ENCODE results near the gene PPP6R2.

DNA sequence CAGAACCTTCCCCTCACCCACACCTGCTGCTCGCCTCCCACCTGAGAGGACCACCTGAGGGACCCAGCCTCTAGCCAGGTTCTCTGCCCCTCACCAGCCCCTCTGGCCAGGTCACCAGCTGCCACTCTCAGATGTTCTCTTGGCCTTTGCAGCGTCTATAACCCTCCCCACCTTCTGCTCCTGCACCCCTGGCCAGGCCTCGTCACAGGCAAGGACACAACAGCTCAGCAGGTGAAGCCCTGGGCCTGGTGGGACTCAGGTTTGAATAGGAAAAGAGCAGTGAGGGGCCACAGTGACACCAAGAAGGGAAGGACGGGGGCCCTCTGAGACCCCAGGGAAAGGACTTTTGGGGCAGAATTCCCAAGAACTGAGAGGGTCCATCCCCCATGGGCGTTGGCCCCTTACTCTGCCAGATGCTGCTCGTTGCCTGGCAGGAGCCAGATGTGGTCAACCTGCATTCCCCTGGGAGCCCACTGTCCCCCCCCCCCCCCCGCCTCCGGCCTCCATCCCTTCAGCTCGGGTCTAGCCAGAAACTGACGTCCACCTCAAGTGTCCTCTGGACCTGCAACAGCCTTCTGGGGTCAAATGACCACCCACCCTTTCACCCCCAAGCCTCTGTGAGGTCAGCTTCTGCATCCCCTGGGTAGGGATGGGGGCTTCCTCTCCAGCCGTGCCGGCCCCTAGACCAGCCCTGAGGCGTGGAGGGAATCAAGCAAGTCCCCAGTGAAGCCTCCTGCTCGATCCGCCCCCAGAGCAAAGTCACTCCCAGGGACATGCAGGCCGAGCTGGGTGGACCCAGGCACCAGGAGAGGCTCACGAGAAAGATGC lies 103.0 kb downstream of the PPP6R2 start:
- TF ChIP-seq, protein P1, sequence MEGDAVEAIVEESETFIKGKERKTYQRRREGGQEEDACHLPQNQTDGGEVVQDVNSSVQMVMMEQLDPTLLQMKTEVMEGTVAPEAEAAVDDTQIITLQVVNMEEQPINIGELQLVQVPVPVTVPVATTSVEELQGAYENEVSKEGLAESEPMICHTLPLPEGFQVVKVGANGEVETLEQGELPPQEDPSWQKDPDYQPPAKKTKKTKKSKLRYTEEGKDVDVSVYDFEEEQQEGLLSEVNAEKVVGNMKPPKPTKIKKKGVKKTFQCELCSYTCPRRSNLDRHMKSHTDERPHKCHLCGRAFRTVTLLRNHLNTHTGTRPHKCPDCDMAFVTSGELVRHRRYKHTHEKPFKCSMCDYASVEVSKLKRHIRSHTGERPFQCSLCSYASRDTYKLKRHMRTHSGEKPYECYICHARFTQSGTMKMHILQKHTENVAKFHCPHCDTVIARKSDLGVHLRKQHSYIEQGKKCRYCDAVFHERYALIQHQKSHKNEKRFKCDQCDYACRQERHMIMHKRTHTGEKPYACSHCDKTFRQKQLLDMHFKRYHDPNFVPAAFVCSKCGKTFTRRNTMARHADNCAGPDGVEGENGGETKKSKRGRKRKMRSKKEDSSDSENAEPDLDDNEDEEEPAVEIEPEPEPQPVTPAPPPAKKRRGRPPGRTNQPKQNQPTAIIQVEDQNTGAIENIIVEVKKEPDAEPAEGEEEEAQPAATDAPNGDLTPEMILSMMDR (optimal IDR thresholded peaks at IDR 0.05 in 1 of 3, IDR thresholded peaks at IDR 0.05 in 1 of 3, conservative IDR thresholded peaks at IDR 0.05 in 1 of 3; ENCODE audit: extremely low read depth in 1 of 3, insufficient read depth in 2 of 3, low read length in 3 of 3): no peak
- TF ChIP-seq EZH2 (IDR thresholded peaks at IDR 0.05; ENCODE audit: low read length): no peak

Measured in keratinocyte (primary cell).